Effector memory CD4-positive, alpha-beta T cell (primary cell): Measurements from ENCODE around the gene ETV7.

Experiments
- DNase-seq, 3 donors: peaks; one replicate each; pipeline ENCODE4 v3.0.0-alpha.2; 2020
- H3K27ac ChIP-seq: 2 replicates; pipeline ENCODE4 v1.7.0; 2013; ENCODE audit warnings: mild to moderate bottlenecking, low read length, moderate library complexity; ENCODE audit not compliant: insufficient read depth, poor library complexity, severe bottlenecking
- H3K27me3 ChIP-seq: replicated peaks from 2 replicates; pipeline ENCODE4 v1.7.0; 2013; ENCODE audit warnings: mild to moderate bottlenecking, low read length; ENCODE audit not compliant: insufficient read depth, control insufficient read depth, poor library complexity, severe bottlenecking
- H3K36me3 ChIP-seq: 2 replicates; pipeline ENCODE4 v1.7.0; 2013; ENCODE audit warnings: mild to moderate bottlenecking, low read length, moderate library complexity; ENCODE audit not compliant: control insufficient read depth, insufficient read depth
- H3K4me1 ChIP-seq: 2 replicates; pipeline ENCODE4 v1.7.0; 2013; ENCODE audit warnings: low read length, mild to moderate bottlenecking; ENCODE audit not compliant: control insufficient read depth, insufficient read depth, poor library complexity, severe bottlenecking
- H3K4me3 ChIP-seq: 2 replicates; pipeline ENCODE4 v1.7.0; 2013; ENCODE audit warnings: low read length, low read depth, mild to moderate bottlenecking; ENCODE audit not compliant: insufficient read depth, poor library complexity, severe bottlenecking
- H3K9me3 ChIP-seq: 2 replicates; pipeline ENCODE4 v1.7.0; 2013; ENCODE audit warnings: mild to moderate bottlenecking, low read length, moderate library complexity; ENCODE audit not compliant: control insufficient read depth

The ETV7 gene

DNA sequence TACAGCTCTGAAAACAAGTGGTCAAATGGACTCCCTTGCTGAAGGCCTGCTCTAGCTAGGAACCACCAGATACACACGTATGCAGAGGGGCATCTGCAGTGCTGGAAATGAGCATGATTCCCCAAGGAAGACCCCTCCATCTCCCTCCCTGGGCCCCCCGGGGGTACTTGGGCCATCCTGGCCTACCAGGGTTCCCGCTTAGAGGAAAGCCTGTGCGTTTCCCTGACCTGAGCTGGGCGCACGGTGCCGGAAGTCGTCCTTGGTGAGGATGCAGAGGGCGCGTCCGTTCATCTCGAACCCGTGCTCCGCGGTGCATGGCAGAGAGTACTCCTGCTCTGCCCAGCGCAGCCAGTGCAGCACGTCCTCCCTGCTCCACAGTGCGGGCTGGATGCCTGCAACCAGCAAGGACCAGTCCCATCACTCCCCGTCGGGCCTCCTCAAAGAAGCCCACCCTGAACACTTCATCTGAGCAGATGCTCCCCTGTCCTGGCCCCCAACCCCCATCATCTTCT lies 11.8 kb downstream of the ETV7 start:
- Histone ChIP-seq H3K4me1 (no peaks in the 10 kb centered on the region), H3K27me3 (no peaks in the 10 kb centered on the region), H3K27ac (no peak overlapping the region), H3K9me3 (no peaks in the 10 kb centered on the region), H3K36me3 (no peaks in the 10 kb centered on the region), H3K4me3 (no peak overlapping the region)
- no peak for DNase-seq

DNA sequence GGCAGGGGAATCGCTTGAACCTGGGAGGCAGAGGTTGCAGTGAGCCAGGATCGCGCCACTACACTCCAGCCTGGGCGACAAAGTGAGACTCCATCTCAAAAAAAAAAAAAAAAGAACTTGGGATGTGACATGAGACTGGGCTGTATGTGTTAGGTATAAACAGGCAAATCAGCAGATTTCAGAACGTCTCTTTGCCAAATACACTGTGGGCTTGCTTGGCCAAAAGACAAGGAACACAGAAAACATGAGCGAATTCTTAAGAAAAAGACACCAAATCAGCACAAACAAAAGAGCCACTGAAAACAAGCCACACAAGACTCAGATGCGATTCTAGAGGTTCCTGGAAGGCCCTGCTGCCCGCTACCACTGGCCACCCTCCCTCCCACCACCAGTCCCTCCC lies 12.5 kb downstream of the ETV7 start:
- no peaks in the 10 kb centered on the region for H3K9me3 ChIP-seq
- H3K36me3 ChIP-seq, result no peaks in the 10 kb centered on the region
- H3K4me3 ChIP-seq, result no peak overlapping the region
- no peak overlapping the region for H3K27ac ChIP-seq
- DNase-seq, result no peak
- H3K4me1 ChIP-seq, result no peaks in the 10 kb centered on the region
- H3K27me3 ChIP-seq, result no peaks in the 10 kb centered on the region

DNA sequence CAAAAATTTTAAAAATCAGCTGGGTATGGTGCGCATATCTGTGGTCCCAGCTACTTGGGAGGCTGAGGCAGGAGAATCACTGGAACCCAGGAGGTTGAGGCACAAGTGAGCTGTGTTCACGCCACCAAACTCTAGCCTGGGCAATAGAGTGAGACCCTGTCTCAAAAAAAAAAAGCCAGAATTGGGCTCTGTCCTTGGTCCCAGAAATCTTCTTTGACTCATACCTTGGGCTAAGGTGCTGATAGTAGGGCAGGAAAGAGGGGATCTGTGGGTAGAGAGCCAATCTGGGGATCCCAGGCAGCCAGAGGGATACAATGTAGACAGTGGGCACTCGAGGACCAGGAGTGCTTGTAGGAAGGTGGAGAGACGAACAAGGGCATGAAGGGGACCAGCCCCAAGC lies 13.3 kb downstream of the ETV7 start:
- H3K9me3 ChIP-seq, result no peaks in the 10 kb centered on the region
- H3K27ac ChIP-seq, result no peak overlapping the region
- no peak for DNase-seq
- H3K4me1 ChIP-seq, result no peaks in the 10 kb centered on the region
- H3K4me3 ChIP-seq, result no peak overlapping the region
- H3K36me3 ChIP-seq, result no peaks in the 10 kb centered on the region
- H3K27me3 ChIP-seq, result no peaks in the 10 kb centered on the region

DNA sequence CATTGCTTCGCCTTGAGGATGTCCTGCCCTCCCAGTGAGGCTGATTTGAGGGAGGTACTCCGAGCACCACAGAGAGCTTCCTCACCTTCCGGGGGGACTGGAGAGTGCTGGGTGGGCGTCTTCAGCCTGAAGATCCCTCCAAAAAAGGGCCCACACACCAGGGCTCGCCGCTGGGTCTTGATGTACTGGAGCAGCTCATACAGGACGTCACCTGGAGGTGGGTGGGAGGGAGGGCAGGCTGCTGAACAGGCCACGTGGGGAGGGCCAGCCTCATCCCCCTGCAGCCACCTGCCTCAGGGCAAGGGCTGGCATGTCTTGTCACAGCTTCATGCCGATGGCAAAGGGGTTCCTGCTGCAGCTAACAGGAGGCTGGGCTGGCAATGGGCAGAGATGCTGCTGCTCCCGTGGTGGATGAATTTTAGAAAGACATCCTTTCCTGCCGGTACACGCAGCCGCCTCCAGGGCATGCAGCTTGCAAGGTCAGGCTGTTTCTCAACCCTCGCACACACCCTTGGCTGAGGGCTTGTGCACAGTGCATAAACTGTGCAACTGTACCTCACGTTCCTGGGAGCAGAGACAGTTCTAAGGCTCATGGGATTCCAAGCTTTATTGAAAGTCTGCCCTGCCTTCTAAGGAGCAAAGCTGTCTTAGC lies 14.0 kb downstream of the ETV7 start:
- no peaks in the 10 kb centered on the region for H3K9me3 ChIP-seq
- H3K36me3 ChIP-seq, result no peaks in the 10 kb centered on the region
- H3K27me3 ChIP-seq, result no peaks in the 10 kb centered on the region
- H3K27ac ChIP-seq, result no peak overlapping the region
- H3K4me1 ChIP-seq, result no peaks in the 10 kb centered on the region
- no peak overlapping the region for H3K4me3 ChIP-seq
- DNase-seq, result no peak

DNA sequence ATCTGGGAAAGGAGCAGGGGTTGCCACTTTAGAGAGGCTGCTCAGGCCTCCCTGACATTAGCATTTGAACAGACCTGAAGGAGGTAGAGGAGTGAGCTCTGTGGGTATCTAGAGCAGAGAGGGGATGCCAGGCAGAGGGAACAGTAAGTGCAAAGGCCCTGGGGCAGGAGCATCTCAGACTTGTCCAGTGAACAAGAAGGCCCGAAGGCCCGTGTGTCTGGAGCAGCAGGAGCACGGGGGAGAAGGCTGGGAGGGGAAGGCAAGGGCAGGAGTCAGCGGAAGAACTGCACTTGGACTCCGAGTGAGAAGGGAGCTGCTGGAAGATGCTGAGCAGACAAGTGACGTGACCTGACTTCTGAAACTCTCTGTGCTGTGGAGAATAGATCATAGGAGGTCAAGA lies 15.4 kb downstream of the ETV7 start:
- H3K36me3 ChIP-seq, result no peaks in the 10 kb centered on the region
- no peaks in the 10 kb centered on the region for H3K4me1 ChIP-seq
- no peaks in the 10 kb centered on the region for H3K9me3 ChIP-seq
- H3K4me3 ChIP-seq, result no peak overlapping the region
- H3K27ac ChIP-seq, result no peak overlapping the region
- no peaks in the 10 kb centered on the region for H3K27me3 ChIP-seq
- no peak for DNase-seq

DNA sequence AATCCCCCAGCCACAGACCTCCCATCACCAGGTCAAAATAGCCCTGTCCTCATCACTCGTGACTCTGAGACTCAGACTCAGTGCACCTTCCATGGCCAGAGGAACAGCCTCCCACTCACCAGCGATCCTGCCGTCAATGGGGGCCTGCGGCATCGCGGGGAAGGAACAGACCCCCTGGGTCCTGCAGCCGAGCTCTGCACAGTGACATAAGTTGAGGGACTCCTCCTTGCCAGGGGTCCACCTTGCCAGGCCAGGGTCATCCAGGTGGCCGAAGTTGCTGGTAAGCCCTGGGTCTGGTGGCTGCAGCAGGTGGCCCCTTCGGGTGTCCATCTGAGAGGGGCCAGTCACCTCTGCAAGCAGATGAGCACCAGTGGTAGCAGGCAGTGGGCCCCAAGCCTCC lies 16.3 kb downstream of the ETV7 start:
- H3K9me3 ChIP-seq, result no peaks in the 10 kb centered on the region
- H3K4me1 ChIP-seq, result no peaks in the 10 kb centered on the region
- H3K4me3 ChIP-seq, result no peak overlapping the region

DNA sequence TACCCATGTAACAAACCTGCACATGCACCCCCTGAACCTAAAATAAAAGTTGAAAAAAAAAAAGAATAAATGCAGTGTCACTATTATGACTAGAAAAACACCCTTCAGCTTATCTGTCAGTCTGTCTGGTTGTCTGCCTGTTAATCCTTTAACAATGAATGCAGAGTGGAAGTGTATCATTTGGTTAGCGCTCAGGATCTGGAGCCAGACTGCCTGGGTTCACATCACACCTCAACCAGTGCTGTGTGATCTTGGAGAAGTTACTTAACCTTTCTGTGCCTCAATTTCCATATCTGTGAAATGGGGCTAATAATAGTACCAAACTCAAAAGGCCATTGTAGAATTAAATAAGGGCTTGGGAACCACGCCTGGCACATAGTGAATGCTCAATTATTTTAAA lies 16.8 kb downstream of the ETV7 start:
- no peak for DNase-seq
- no peak overlapping the region for H3K4me3 ChIP-seq

More for the DNA sequence above, 16.3 kb downstream of the ETV7 start:
- DNase-seq, result no peak
- no peak overlapping the region for H3K27ac ChIP-seq
- H3K27me3 ChIP-seq, result no peaks in the 10 kb centered on the region
- no peaks in the 10 kb centered on the region for H3K36me3 ChIP-seq

DNA sequence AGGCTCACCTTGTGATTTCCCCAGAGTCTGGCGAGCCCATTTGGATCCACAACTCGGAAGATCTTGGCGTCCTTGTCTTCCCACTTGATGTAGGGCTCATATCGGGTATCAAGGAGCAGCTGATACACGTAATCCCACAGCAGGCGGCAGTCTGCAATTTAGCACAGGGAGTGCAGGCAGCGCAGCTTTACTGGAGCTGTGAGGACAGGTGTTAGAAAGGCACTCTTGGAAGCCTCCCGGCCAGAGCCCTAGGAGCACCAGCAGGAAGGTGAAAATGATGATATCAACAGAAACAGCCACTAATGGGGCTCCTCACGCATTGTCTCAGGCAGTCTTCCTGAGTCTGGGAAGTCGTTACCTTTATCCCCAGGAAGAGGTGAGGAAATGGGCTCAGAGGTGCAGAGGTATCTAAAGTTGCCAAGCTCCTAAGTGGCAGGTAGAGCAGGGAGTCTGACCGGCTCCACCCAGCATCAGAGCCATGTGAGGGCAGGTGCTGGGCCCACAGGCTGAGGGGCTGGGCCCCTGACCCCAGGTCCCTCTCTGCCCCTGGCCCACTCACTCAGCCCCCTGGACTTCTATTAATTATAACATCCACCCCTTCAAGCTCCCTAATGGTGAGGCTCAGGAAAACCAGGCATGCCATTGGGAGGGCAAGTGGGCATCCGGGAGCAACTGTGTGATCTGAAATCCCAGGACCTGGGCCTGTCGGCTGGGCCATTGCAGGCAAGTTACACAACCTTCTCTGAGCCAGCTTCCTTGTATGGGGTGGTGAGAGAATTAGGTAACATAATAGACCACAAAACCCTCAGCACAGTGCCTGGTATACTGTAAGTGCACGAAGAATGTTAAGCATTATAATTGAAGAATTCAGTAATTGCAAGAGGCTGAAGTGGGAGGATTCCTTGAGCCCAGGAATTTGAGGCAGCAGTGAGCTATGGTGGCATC lies 18.3 kb downstream of the ETV7 start:
- Histone ChIP-seq H3K4me1 (no peaks in the 10 kb centered on the region), H3K36me3 (no peaks in the 10 kb centered on the region), H3K27me3 (no peaks in the 10 kb centered on the region), H3K9me3 (no peaks in the 10 kb centered on the region), H3K27ac (no peak overlapping the region), H3K4me3 (no peak overlapping the region)
- DNase-seq, result no peak

More for the DNA sequence above, 16.8 kb downstream of the ETV7 start:
- no peaks in the 10 kb centered on the region for H3K36me3 ChIP-seq
- H3K27ac ChIP-seq, result no peak overlapping the region
- no peaks in the 10 kb centered on the region for H3K27me3 ChIP-seq
- H3K9me3 ChIP-seq, result no peaks in the 10 kb centered on the region
- H3K4me1 ChIP-seq, result no peaks in the 10 kb centered on the region

DNA sequence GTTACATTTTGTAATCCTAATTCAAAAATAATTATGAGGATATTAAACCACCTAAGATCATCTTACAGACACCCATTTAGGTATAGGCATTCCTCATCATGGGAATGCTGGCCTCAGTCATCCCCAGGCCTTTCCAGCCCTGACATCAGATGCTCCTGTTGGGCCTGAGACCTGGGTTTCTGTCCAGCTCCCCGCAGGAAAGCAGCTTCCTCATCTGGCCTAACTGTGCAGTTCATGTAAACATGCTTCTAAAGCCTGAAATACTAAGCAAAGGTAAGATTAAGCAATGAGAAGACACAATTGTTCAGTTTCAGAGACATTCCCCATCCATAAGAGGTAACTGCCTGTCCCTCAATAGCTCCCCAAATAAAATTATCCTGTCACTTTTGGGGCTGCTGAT lies 19.0 kb downstream of the ETV7 start:
- no peaks in the 10 kb centered on the region for H3K36me3 ChIP-seq
- DNase-seq, result no peak
- no peak overlapping the region for H3K4me3 ChIP-seq
- H3K9me3 ChIP-seq, result no peaks in the 10 kb centered on the region
- no peaks in the 10 kb centered on the region for H3K27me3 ChIP-seq
- no peak overlapping the region for H3K27ac ChIP-seq
- no peaks in the 10 kb centered on the region for H3K4me1 ChIP-seq

DNA sequence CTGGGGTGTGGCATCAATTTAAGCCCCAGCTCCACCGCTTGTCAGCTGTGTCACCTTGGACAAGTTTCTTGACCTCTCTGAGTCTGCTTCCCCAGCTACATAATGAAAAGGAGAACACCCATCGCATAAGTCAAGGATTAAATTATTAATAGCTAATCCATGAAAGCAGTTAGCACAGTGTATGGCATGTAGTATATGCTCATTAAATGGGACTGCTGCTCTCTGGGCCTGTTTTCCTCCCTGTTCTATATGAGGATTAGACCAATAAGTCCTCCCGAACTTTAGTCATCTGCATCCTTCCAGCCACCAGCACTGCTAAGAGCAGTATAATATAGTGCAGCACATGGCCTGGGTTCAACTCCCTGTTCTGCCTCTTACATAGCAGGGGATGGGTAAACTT lies 19.7 kb downstream of the ETV7 start:
- Histone ChIP-seq H3K27me3 (no peaks in the 10 kb centered on the region), H3K9me3 (no peaks in the 10 kb centered on the region), H3K4me3 (no peak overlapping the region), H3K4me1 (no peaks in the 10 kb centered on the region), H3K27ac (no peak overlapping the region), H3K36me3 (no peaks in the 10 kb centered on the region)
- DNase-seq, result no peak
